HL-60/S4 (cell line): ENCODE data around the gene C8G.

Source experiments
- in situ Hi-C: fragments of 300-500 bp; cut with MboI; formaldehyde crosslinking; loops from 2 replicates; pipeline ENCODE4 v1.14.3; 2022; ENCODE audit warnings: low sequenced_read_pairs

C8G gene

GRCh38 chr9:136940526-136941230, 4.4 kb upstream of the C8G start:
- in situ Hi-C loops = no loop called here

GRCh38 chr9:136941231-136942111, 3.6 kb upstream of the C8G start:
- in situ Hi-C loops = no loop called here

GRCh38 chr9:136942112-136942880, 2.7 kb upstream of the C8G start:
- in situ Hi-C loops = no loop called here

DNA sequence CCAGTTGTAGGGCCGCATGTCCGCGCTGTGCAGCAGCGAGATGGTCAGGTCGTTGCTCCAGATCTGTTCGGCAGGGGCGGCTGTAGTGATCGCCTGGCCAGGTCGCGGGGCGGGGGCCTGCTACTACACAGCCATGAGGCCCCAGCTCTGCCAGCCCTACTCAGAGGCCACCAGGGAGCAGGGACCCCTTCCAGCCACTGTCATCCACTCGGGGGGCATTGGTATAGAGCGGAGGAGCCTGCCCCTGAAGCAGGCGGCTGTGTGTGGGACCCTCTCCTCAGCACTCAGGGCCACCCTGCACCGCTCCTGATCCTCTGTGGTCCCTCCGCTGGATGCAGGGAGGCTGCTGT, 2.2 kb upstream of the C8G start:
- in situ Hi-C loops = no loop called here

DNA sequence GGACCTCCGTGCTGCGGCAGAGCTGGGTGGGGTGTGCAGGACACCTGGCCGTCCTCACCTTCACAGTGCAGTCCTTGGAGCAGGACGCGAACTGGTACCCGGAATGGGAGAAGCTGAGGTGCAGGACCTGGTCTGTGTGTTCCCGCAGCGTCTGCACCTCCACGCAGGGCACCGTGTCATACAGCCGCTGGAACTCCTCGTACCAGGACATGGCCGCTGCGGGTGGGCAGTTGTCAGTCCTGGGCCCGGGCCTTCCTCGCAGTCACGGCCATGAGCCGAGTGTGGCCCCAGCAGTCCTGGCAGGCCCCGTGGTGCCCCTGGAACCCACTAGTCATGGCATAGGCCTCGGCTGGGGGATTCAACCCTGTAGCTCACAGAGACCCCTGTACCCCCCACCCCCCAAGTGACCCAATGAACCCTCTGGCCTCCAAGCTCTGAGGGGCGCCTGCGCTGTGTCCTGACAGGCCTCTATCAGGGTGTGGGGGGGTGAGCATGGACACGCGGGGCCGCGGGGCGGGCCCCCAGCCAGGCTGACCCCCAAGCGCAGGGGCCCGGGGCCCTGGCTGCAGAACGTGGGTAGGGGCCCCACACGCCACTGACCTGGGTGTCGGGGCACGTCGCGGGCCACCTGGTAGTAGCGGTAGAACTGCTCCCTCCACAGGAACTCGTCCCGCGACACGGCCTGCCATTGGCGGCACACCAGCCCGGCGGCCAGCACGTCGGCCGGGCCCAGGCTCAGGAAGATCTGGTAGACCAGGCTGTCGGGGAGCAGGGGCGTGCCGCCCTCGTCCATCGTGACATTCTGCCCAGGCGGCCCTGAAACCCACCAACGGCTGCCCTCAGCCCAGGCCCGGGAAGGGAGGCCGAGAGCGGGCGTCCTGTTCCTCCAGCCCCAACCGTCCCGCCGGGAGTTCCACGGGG, 1.5 kb upstream of the C8G start:
- in situ Hi-C loops = no loop called here

GRCh38 chr9:136944212-136944518, 878 bp upstream of the C8G start:
- in situ Hi-C loops = no loop called here

GRCh38 chr9:136945333-136946227, 537 bp downstream of the C8G start:
- in situ Hi-C loops = no loop called here

- in situ Hi-C loops = no loop called here
Measured at GRCh38 chr9:136946228-136947027, 1.4 kb downstream of the C8G start.

DNA sequence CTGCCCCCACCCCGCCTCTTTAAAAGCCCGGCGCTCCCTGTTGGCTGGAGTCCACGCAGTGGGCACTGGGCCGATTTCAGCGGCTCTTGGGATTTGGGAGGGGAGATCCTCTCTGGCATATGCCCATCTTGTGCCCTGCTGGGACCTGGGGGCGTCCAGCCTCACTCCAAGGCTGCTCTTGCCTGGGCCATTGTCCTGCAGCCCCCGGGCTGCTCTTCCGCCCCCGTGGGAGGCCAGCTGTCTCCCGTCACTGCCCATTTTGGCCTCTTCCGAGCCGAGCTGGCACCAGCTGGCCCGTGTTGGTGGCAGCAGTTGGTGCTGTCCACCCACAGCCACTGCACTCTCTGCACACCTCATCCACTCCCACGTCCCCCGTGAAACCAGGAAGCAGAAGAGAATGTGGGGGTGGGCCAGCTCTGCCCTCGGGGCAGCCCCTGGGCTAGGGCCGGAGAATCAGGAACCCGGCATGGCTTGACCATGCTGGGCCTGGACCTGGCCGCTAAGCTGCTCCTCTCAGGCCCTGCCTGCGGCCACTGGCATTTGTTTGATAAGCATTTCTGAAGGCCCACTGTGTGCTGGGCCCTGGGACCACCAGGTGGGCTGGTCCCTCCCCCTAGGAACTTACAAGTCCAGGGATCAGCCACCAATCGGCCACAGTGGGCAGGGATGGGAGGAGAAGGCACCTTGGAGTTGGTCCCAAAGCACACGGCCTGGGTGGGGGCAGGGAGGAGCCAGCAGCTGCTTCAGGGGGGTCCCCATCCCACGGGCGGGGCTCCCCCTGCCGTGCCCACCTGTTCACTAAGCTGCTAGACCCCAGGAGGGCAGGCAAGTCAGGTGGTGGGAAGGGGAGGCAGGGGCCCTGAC, 2.2 kb downstream of the C8G start:
- in situ Hi-C loops = no loop called here

GRCh38 chr9:136947955-136948510, 3.0 kb downstream of the C8G start:
- in situ Hi-C loops = no loop called here

GRCh38 chr9:136949239-136949816, 4.3 kb downstream of the C8G start:
- in situ Hi-C loops = no loop called here

DNA sequence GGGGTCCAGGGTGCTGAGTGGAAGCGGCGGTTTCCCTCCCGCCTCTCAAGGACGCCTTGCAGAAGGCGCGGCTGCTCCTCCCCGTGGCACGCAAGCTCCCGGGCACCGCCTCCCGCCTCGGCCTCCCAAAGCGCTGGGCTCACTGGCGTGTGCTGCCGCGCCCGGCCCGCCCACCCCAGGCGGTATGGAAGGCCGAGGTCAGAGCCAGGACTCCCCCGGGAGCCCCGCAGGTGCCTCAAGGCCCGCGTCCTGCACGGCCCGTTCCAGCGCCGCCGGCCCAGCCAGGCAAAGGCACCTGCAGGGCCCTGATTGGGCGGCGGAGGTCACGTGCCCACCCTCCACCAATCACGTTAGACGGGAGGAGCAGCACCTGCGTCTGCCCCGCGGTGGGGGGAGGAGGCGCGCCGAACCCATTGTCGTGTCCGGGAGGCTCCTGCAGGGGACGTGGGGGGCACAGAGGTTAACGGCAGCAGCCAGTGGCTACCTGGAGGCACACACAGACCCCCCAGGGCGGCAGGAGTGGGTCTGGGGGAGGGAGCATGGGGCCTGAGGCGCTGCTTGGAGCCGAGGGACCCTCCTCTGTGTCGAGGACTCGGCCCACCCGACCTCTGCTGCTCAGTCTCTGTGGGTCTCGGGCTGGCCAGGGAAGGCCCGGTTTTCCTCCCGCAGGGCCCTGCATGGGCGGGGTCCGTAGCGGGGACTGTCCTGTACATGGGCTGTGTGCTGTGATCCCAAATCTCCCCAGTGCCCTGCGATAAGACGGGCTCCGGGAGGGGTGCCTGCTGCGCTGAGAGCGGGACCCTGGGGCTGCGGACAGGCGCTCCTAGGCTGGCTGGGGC, 5.0 kb downstream of the C8G start:
- in situ Hi-C loops = no loop called here

GRCh38 chr9:136950656-136951276, 5.7 kb downstream of the C8G start:
- in situ Hi-C loops = no loop called here

DNA sequence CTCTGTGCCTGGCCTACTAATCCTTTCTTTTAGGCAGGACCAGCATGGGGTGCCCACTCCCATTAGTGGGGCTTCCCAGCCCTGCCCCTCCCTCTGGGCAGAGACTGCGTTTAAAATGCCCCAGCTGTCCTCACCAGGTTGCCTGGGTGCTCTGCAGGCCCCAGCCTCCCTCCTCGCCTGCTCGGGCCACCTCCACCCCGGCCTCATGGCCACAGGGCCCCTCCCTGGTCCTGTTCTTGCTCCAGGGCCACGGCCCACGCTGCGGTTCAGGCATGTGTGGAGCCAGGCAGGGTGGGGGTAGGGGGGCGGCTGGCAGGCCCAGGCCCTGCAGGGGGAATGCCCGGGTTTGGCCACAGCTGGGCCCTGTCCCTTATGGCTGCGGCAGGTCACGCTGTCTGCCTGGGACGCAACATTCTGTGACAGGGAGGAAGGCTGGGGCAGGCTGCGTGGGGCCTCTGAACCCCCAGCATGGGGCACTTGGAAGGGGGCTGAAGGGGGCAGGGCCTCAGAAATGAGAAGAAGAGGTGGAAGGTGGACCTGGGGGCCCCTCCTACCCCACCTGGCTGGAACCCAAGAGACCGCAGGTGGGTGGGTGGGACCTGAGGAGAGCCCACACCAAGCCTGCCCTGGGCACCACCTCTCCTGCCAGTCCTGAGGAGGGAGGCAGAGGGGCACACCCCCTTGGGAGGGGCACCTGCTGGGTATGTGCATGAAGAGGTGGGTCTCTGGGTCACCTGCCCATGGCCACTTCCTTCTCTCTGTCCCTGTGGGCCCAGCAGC, 6.7 kb downstream of the C8G start, which contains the start of gene LCN12:
Gene LCN12 (plus strand): TSS at position 733 of the 780 bp plus-strand sequence. CDS start 55 bp downstream, outside the sequence.
- in situ Hi-C loops = no loop called here

GRCh38 chr9:136952321-136952850, 7.3 kb downstream of the C8G start:
- in situ Hi-C loops = no loop called here
